Glutamatergic neuron (in vitro differentiated cells): ENCODE data around the gene DDX27. TPM values are rescaled to one million over a fixed set of nuclear protein-coding genes. Genes with fewer than 3 reads are reported as not detected.

Experiments
- DNase-seq: peaks from one replicate; pipeline ENCODE4 v3.0.0; 2022
- H3K27ac Mint-ChIP-seq: one replicate; pipeline ENCODE4 v1.8.0; 2020; ENCODE audit warnings: mild to moderate bottlenecking, mixed read lengths, inconsistent platforms; ENCODE audit not compliant: unreplicated experiment
- H3K27me3 Mint-ChIP-seq: one replicate; pipeline ENCODE4 v1.8.0; 2020; ENCODE audit warnings: mild to moderate bottlenecking, moderate library complexity, mixed read lengths, inconsistent platforms; ENCODE audit not compliant: unreplicated experiment
- H3K36me3 Mint-ChIP-seq: one replicate; pipeline ENCODE4 v1.8.0; 2020; ENCODE audit warnings: mild to moderate bottlenecking, mixed read lengths, inconsistent platforms; ENCODE audit not compliant: unreplicated experiment
- H3K4me1 Mint-ChIP-seq: one replicate; pipeline ENCODE4 v1.8.0; 2020; ENCODE audit warnings: mild to moderate bottlenecking, low read depth, mixed read lengths, inconsistent platforms; ENCODE audit not compliant: unreplicated experiment
- H3K4me3 Mint-ChIP-seq: one replicate; pipeline ENCODE4 v1.8.0; 2020; ENCODE audit warnings: mild to moderate bottlenecking, mixed read lengths, inconsistent platforms; ENCODE audit not compliant: unreplicated experiment
- H3K9me3 Mint-ChIP-seq: one replicate; pipeline ENCODE4 v1.8.0; 2020; ENCODE audit warnings: mild to moderate bottlenecking, moderate library complexity, mixed read lengths, inconsistent platforms; ENCODE audit not compliant: unreplicated experiment
- total RNA-seq: library from RNA; stranded (reverse); fragmentation: NEBNext Ultra II Directional; extraction: Animal tissue kit (Norgen Biotek cat#: 25700); gene quantifications from one replicate; pipeline ENCODE4 v1.2.1, GENCODE V29; 2021; ENCODE audit not compliant: unreplicated experiment
- TF ChIP-seq, protein P1 (sequence below): fragments of 200-600 bp; sonication (generic); IDR thresholded peaks from one replicate; pipeline ENCODE4 v1.5.0; 2021; ENCODE audit not compliant: partially characterized antibody, unreplicated experiment

Gene DDX27
- total RNA-seq, 1 donor from 2014 or later, result 31.4 TPM

DNA sequence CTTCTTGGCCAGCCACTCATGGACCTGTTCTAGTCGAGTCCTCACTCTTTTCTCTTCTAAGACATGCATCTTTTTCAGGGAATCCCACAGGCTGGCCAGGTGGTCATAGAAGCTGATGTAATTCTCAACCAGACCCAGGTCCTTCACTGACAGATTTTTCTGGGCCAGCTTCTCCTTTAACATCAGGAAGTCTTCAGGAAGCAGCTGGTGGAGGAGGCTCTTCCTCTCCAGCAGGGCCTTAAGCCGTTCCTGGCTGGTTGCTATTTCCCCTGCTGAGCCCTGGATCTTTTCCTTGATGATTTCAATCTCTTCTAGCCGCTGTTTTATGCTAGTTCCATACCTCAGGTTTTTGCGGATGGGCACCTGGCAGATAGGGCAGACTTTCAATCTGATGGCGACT is 28.6 kb downstream of the DDX27 start:
- Mint-ChIP-seq H3K4me3 (no peak overlapping the region), H3K27me3 (peaks cover 5% of the 10 kb centered on the region), H3K9me3 (peaks cover 5% of the 10 kb centered on the region), H3K4me1 (no peaks in the 10 kb centered on the region), H3K36me3 (peaks cover 5% of the 10 kb centered on the region), H3K27ac (no peak overlapping the region)
- DNase-seq, result no peak
- TF ChIP-seq, protein P1, sequence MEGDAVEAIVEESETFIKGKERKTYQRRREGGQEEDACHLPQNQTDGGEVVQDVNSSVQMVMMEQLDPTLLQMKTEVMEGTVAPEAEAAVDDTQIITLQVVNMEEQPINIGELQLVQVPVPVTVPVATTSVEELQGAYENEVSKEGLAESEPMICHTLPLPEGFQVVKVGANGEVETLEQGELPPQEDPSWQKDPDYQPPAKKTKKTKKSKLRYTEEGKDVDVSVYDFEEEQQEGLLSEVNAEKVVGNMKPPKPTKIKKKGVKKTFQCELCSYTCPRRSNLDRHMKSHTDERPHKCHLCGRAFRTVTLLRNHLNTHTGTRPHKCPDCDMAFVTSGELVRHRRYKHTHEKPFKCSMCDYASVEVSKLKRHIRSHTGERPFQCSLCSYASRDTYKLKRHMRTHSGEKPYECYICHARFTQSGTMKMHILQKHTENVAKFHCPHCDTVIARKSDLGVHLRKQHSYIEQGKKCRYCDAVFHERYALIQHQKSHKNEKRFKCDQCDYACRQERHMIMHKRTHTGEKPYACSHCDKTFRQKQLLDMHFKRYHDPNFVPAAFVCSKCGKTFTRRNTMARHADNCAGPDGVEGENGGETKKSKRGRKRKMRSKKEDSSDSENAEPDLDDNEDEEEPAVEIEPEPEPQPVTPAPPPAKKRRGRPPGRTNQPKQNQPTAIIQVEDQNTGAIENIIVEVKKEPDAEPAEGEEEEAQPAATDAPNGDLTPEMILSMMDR, result no peak

DNA sequence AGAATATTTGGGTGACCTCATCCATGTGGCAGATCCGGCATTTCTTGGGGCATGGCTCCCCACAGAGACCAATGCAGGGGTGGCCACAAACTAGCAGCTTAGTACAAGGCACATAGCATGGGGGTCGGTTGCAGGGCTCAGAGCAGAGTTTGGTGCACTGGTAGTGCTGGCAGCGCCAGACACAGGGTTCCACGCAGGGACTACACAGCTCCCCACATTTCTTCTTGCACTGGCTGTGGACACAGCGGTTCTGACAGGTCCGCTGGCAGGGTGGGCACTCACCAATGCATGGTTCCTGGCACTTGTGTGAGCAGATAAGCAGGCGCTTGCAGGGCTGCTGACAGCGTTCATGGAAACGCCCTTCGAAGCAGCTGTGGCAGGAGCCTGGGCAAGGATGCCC is 29.1 kb downstream of the DDX27 start:
- Mint-ChIP-seq H3K27me3 (peaks cover 5% of the 10 kb centered on the region), H3K9me3 (peaks cover 5% of the 10 kb centered on the region), H3K27ac (no peak overlapping the region), H3K4me3 (no peak overlapping the region), H3K36me3 (peaks cover 5% of the 10 kb centered on the region), H3K4me1 (no peaks in the 10 kb centered on the region)
- TF ChIP-seq, protein P1, result no peak
- DNase-seq, result no peak

DNA sequence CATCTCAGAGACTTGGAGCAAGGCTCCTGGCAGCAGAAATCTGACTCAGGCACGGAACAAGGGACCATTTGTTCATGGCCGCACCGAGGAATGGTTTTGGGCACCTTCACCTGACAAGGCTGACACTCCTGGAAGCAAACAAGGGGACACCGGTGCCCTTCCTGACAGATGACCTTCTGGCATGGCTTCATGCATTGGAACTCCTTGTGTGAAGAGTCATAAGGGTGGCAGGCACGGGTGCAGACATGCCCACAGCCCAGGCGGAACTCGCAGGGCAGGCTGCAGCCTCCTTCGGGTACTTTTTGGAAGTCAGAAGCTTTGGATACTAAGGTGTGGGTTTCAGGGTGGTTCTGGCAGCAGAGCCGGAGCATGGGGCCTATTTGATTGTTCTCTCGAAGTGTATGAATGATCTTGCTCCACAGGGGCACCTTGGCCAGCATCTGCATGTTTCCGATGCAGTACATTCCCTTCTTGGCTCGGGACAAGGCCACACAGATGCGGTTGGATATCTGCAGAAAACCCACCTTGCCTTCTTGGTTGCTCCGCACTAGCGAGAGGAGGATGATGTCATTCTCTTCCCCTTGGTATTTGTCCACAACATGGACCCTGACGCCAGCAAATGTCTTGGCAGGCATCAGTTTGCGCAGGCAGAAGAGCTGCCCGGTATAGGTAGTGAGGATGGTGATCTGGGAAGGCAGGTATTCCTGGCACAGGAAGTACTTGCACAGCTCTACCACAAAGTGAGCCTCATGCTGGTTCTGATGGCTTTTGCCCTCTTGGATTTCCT is 29.9 kb downstream of the DDX27 start:
- TF ChIP-seq, protein P1, result no peak
- Mint-ChIP-seq H3K27ac (no peak overlapping the region), H3K9me3 (peaks cover 5% of the 10 kb centered on the region), H3K4me1 (no peaks in the 10 kb centered on the region), H3K27me3 (peaks cover 5% of the 10 kb centered on the region), H3K4me3 (no peak overlapping the region), H3K36me3 (peaks cover 5% of the 10 kb centered on the region)
- no peak for DNase-seq

DNA sequence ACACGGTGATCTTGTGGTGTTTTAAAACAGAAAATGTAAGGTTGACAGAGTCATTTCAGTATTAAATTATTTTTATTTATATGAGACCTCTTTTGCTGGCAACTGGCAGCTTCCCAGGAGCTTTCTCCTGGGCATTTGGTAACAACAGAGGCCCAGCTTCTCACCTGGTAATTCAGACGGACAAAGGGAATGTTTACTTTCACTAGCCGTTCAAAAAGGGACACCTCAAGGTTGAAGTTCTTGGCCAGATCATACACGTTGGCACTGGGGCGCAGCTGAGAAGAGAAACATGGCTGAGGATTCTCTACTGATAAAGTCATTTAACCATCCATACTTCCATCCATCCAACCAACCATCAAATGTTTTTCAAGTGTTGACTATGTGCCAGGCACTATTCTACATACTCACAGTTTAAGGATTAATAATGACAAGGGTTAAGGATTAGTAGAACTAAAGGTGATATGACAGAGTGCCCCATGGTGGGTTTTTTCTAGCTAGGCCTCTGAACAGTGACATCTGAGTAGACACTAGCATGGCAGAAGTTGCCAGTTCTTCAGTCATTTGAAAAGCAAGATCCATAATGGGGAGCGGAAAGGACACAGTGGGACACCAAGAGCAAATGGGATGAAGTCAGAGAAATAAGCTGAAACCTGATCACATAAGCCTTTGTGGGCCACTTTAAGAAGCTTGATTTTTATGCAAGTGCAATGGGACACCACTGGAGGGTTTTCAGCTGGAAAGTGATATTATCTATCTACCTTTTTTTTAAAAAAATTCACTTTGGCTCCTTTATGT is 33.5 kb downstream of the DDX27 start:
- peaks cover 3% of the 10 kb centered on the region for H3K9me3 Mint-ChIP-seq
- no peak overlapping the region for H3K27ac Mint-ChIP-seq
- DNase-seq, result no peak
- no peaks in the 10 kb centered on the region for H3K36me3 Mint-ChIP-seq
- no peaks in the 10 kb centered on the region for H3K27me3 Mint-ChIP-seq
- H3K4me1 Mint-ChIP-seq, result no peaks in the 10 kb centered on the region
- TF ChIP-seq, protein P1, result no peak
- no peak overlapping the region for H3K4me3 Mint-ChIP-seq

DNA sequence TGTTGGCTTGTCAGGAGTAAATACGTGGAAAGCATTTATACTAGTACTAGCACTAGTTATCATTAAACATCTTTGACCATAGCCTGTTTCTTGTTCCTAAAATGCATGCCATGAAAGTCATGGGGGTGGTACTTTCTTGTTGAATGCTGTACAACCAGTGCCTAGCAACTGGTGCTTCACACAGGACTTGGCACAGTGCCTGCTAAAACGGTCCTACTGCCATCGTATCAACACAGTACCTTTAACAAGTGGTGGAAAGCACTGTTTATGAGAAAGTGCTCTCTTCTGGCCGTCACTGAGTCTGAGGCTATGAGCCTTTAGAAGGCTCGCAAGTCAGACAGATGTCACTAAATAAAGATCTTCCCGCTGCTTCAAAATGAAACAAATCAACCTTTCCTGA is 37.0 kb downstream of the DDX27 start:
- Mint-ChIP-seq H3K4me1 (no peaks in the 10 kb centered on the region), H3K27me3 (no peaks in the 10 kb centered on the region), H3K9me3 (peaks cover under 1% of the 10 kb centered on the region), H3K36me3 (peaks cover 2% of the 10 kb centered on the region), H3K4me3 (no peak overlapping the region), H3K27ac (no peak overlapping the region)
- no peak for DNase-seq
- TF ChIP-seq, protein P1, result no peak
